Loucy (cell line): ENCODE results near the gene DLL3.

Experiments
- H2AFZ ChIP-seq: fragments of 200-600 bp; sonication (generic); 2 replicates; pipeline ENCODE4 v1.6.0; 2016; ENCODE audit warnings: antibody characterized with exemption, mild to moderate bottlenecking, low read length, moderate library complexity
- H3F3A ChIP-seq: fragments of 200-600 bp; 2 replicates; pipeline ENCODE4 v1.6.0; 2016; ENCODE audit warnings: antibody characterized with exemption, low read depth, mild to moderate bottlenecking
- H3K27me3 ChIP-seq: fragments of 200-600 bp; sonication (generic); 2 replicates; pipeline ENCODE4 v1.6.1; 2014; ENCODE audit warnings: low read length, mild to moderate bottlenecking; ENCODE audit not compliant: insufficient read depth, poor library complexity, severe bottlenecking
- H3K36me3 ChIP-seq: fragments of 200-600 bp; sonication (generic); 2 replicates; pipeline ENCODE4 v1.6.1; 2016; ENCODE audit warnings: low read length; ENCODE audit not compliant: insufficient read depth
- H3K4me1 ChIP-seq: fragments of 200-600 bp; sonication (generic); 2 replicates; pipeline ENCODE4 v1.5.1; 2014; ENCODE audit warnings: low read length, mild to moderate bottlenecking; ENCODE audit not compliant: insufficient read depth, poor library complexity, severe bottlenecking
- H3K4me2 ChIP-seq: fragments of 200-600 bp; sonication (generic); 2 replicates; pipeline ENCODE4 v1.6.0; 2014; ENCODE audit warnings: antibody characterized with exemption, low read length, low read depth, mild to moderate bottlenecking; ENCODE audit not compliant: poor library complexity, severe bottlenecking
- H3K4me3 ChIP-seq: fragments of 200-600 bp; sonication (generic); 2 replicates; pipeline ENCODE4 v1.5.1; 2014; ENCODE audit warnings: low read length, mild to moderate bottlenecking, mixed read lengths; ENCODE audit not compliant: poor library complexity, severe bottlenecking
- H3K79me2 ChIP-seq: fragments of 200-600 bp; sonication (generic); 2 replicates; pipeline ENCODE4 v1.6.1; 2014; ENCODE audit warnings: low read length; ENCODE audit not compliant: insufficient read depth
- H3K9ac ChIP-seq: fragments of 200-600 bp; sonication (generic); 2 replicates; pipeline ENCODE4 v1.6.0; 2014; ENCODE audit warnings: mild to moderate bottlenecking, low read depth, low read length, moderate library complexity; ENCODE audit not compliant: poor library complexity, severe bottlenecking
- H3K9me2 ChIP-seq: fragments of 200-600 bp; sonication (generic); replicated peaks from 2 replicates; pipeline ENCODE4 v1.6.1; 2016; ENCODE audit warnings: low read depth, low read length, mixed read lengths
- H3K9me3 ChIP-seq: fragments of 200-600 bp; sonication (generic); 2 replicates; pipeline ENCODE4 v1.6.1; 2014; ENCODE audit warnings: mild to moderate bottlenecking, antibody characterized with exemption, low read length, low read depth; ENCODE audit not compliant: insufficient read depth
- H4K20me1 ChIP-seq: fragments of 200-600 bp; sonication (generic); 2 replicates; pipeline ENCODE4 v1.6.0; 2014; ENCODE audit warnings: antibody characterized with exemption, low read length, mild to moderate bottlenecking; ENCODE audit not compliant: insufficient read depth, poor library complexity, severe bottlenecking
- CTCF ChIP-seq: fragments of 200-600 bp; sonication (generic); conservative IDR thresholded peaks from 2 replicates; pipeline ENCODE4 v1.5.1; 2014; ENCODE audit warnings: mild to moderate bottlenecking, antibody characterized with exemption, low read length
- EZH2phosphoT487 ChIP-seq: fragments of 200-600 bp; IDR thresholded peaks from 2 replicates; pipeline ENCODE4 v1.6.1; 2018; ENCODE audit warnings: antibody characterized with exemption, mild to moderate bottlenecking, moderate library complexity, borderline replicate concordance

DLL3 gene

GRCh38 chr19:39500543-39500942, 1.8 kb downstream of the DLL3 start:
- no peaks in the 10 kb centered on the region for H3K9me3 ChIP-seq
- H3K9me2 ChIP-seq = no peaks in the 10 kb centered on the region
- no peaks in the 10 kb centered on the region for H3K79me2 ChIP-seq
- H3K27me3 ChIP-seq = no peaks in the 10 kb centered on the region
- H2AFZ ChIP-seq = no peak overlapping the region
- H3K36me3 ChIP-seq = no peaks in the 10 kb centered on the region
- H3K4me2 ChIP-seq = no peak overlapping the region
- H4K20me1 ChIP-seq = no peaks in the 10 kb centered on the region
- peaks cover 7% of the 10 kb centered on the region for H3K4me1 ChIP-seq
- no peak overlapping the region for H3K4me3 ChIP-seq
- TF ChIP-seq CTCF (no peak), EZH2phosphoT487 (no peak)
- H3F3A ChIP-seq = no peaks in the 10 kb centered on the region
- no peak overlapping the region for H3K9ac ChIP-seq

- no peaks in the 10 kb centered on the region for H3K79me2 ChIP-seq
- no peak overlapping the region for H3K4me3 ChIP-seq
- no peak overlapping the region for H3K4me2 ChIP-seq
- no peaks in the 10 kb centered on the region for H3F3A ChIP-seq
- no peak overlapping the region for H3K9ac ChIP-seq
- H3K9me2 ChIP-seq = no peaks in the 10 kb centered on the region
- no peak overlapping the region for H2AFZ ChIP-seq
- no peaks in the 10 kb centered on the region for H3K9me3 ChIP-seq
- H3K36me3 ChIP-seq = no peaks in the 10 kb centered on the region
- TF ChIP-seq CTCF (no peak), EZH2phosphoT487 (no peak)
- H3K4me1 ChIP-seq = peaks cover 7% of the 10 kb centered on the region
- no peaks in the 10 kb centered on the region for H4K20me1 ChIP-seq
- no peaks in the 10 kb centered on the region for H3K27me3 ChIP-seq
Measured at GRCh38 chr19:39501340-39501739, 2.6 kb downstream of the DLL3 start.

- Histone ChIP-seq H3K27me3 (no peaks in the 10 kb centered on the region), H2AFZ (no peak overlapping the region), H3K9me3 (no peaks in the 10 kb centered on the region), H3K4me1 (no peaks in the 10 kb centered on the region), H4K20me1 (no peaks in the 10 kb centered on the region), H3K9me2 (no peaks in the 10 kb centered on the region), H3F3A (no peaks in the 10 kb centered on the region), H3K36me3 (no peaks in the 10 kb centered on the region), H3K9ac (no peak overlapping the region), H3K4me2 (no peak overlapping the region), H3K79me2 (no peaks in the 10 kb centered on the region), H3K4me3 (no peak overlapping the region)
- TF ChIP-seq EZH2phosphoT487 (no peak), CTCF (no peak)
Measured at GRCh38 chr19:39502640-39503417, 4.1 kb downstream of the DLL3 start.
